ENCODE measurements around the gene AMH.

- TF ChIP-seq CTCF (IDR thresholded peaks at IDR 0.05) (no peak), POLR2A (IDR thresholded peaks at IDR 0.05) (no peak)
These were observed 42.1 kb downstream of the AMH start for GRCh38 chr19:2291185-2291751.

All from stomach (tissue), 4 donors.